ENCODE data around the gene GRHL1. TPM values are rescaled to one million over a fixed set of nuclear protein-coding genes. Genes with fewer than 3 reads are reported as not detected.

GRHL1 gene
- total and polyA plus RNA-seq, 9 of the 15 experiments (the other 6 are each of a cell fraction or from before 2014, with no cell fraction given), result 1.7 to 6.1 (median 4.7) TPM

GRCh38 chr2:10028988-10029874 lies 77.7 kb downstream of the GRHL1 start (continued):
- TF ChIP-seq ZNF318 (IDR thresholded peaks at IDR 0.05; ENCODE audit: borderline replicate concordance in 1 of 2, low read depth in 1 of 2) (no peak), MEF2A (IDR thresholded peaks at IDR 0.05; ENCODE audit: control insufficient read depth, low read depth, low read length) (no peak), ZNF644 (tag; IDR thresholded peaks at IDR 0.05; ENCODE audit: low read depth) (0 out of 2 replicates have a peak, but pooled peaks have one; percentile 5), RBM34 (IDR thresholded peaks at IDR 0.05; ENCODE audit: borderline replicate concordance, insufficient read depth, low read length) (no peak), ZFX (CRISPR knock-in tag; IDR thresholded peaks at IDR 0.05) (peak; percentile 76), PHTF2 (CRISPR knock-in tag; IDR thresholded peaks at IDR 0.05) (no peak), POLR2B (IDR thresholded peaks at IDR 0.05; ENCODE audit: low read depth, partially characterized antibody) (peak; percentile 64), THRB (CRISPR knock-in tag; conservative IDR thresholded peaks at IDR 0.05) (no peak), CC2D1A (IDR thresholded peaks at IDR 0.05) (no peak), BCL6 (CRISPR knock-in tag; IDR thresholded peaks at IDR 0.05) (no peak), CBX8 (IDR thresholded peaks at IDR 0.05; ENCODE audit: borderline replicate concordance, extremely low read depth, low read depth, low read length, poor library complexity, severe bottlenecking) (no peak)
- TF ChIP-seq, protein P1, sequence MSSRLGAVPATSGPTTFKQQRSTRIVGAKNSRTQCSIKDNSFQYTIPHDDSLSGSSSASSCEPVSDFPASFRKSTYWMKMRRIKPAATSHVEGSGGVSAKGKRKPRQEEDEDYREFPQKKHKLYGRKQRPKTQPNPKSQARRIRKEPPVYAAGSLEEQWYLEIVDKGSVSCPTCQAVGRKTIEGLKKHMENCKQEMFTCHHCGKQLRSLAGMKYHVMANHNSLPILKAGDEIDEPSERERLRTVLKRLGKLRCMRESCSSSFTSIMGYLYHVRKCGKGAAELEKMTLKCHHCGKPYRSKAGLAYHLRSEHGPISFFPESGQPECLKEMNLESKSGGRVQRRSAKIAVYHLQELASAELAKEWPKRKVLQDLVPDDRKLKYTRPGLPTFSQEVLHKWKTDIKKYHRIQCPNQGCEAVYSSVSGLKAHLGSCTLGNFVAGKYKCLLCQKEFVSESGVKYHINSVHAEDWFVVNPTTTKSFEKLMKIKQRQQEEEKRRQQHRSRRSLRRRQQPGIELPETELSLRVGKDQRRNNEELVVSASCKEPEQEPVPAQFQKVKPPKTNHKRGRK (tag; IDR thresholded peaks at IDR 0.05), result no peak
- TF ChIP-seq, protein P2, sequence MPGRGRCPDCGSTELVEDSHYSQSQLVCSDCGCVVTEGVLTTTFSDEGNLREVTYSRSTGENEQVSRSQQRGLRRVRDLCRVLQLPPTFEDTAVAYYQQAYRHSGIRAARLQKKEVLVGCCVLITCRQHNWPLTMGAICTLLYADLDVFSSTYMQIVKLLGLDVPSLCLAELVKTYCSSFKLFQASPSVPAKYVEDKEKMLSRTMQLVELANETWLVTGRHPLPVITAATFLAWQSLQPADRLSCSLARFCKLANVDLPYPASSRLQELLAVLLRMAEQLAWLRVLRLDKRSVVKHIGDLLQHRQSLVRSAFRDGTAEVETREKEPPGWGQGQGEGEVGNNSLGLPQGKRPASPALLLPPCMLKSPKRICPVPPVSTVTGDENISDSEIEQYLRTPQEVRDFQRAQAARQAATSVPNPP (IDR thresholded peaks at IDR 0.05; ENCODE audit: borderline replicate concordance, insufficient read depth, insufficient read length), result no peak

Measured in K562 (cell line).